ENCODE results near the gene GOLGA2. TPM values are rescaled to one million over a fixed set of nuclear protein-coding genes. Genes with fewer than 3 reads are reported as not detected.

GOLGA2 gene
- total and polyA plus RNA-seq, 4 experiments from 2014 or later: 1.4 to 82.4 (median 43.4) TPM

DNA sequence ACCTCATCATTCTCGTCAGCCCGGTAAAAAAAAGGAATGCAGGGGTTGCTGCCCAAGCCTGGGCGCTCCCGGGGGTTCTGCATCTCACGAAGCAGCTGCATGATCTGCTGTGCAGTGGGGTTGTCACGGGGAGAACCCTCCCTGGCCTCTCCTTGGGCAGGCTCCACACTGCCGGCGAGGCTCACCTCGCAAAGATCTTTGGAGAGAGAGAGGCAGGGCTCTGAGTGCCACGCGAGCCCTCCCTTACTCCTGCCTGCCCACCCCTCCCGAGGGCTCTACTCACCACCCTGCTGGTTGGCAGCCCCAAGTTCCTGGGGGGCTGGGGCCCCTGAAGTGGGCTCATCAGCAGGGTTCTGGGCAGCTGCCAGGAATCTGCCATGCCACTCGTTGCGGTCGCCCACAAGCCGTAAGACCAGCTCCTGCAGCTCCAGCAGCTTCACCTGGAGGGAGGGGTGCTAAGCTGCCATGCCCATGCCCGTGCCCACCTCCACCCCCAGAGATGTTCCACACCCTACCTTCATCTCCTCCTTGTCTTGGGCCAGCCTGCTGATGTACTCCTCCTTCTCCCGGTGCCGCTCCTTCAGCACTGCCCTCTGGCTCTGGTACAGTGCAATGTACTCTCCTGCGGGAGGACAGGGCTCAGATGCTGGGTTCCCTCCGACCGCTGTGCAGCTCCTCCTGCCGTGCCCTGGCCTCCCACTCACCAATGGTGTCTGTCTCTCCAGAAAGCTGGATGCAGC, 18.6 kb downstream of the GOLGA2 start:
- Mint-ChIP-seq H3K27me3 (no peaks in the 10 kb centered on the region), H3K4me3 (no peak overlapping the region), H3K9me3 (no peaks in the 10 kb centered on the region), H3K27ac (peak overlapping the region in 1 of 7 donors; percentile 57), H3K4me1 (peaks cover 0 to 8% (median under 1%) of the 10 kb centered on the region in 4 donors), H3K36me3 (peaks cover 33 to 35% of the 10 kb centered on the region in 2 donors)
- ChIA-PET POLR2A (ENCODE audit: partially characterized antibody) (no interaction called here), CTCF (ENCODE audit: partially characterized antibody) (no interaction called here)
- Histone ChIP-seq H3K9me3 (ENCODE audit: control insufficient read depth in 1 of 2, low read length in 2 of 2) (no peaks in the 10 kb centered on the region), H3K27ac (ENCODE audit: low read depth, low read length) (no peak overlapping the region), H3K4me3 (ENCODE audit: low read length in 2 of 2) (no peak overlapping the region), H3K4me1 (ENCODE audit: insufficient read depth, low read length) (no peaks in the 10 kb centered on the region), H3K36me3 (ENCODE audit: insufficient read depth, low read length) (peaks cover 48% of the 10 kb centered on the region), H3K27me3 (ENCODE audit: insufficient read depth, low read length) (no peaks in the 10 kb centered on the region)
- intact Hi-C loops (cut with micrococcal nuclease): no loop called here
- DNase-seq: peak in 1 of 5 donors; percentile 16

- no peaks in the 10 kb centered on the region for H3K27me3 ChIP-seq (ENCODE audit: insufficient read depth, low read length)
- H3K27ac ChIP-seq (ENCODE audit: low read depth, low read length): no peak overlapping the region
- intact Hi-C loops (cut with micrococcal nuclease): loop anchor here (1.0 kb wide), 1 partner anchor 86 kb away; no protein-coding TSS in a partner anchor
- peak; percentile 27 to 50 (median 46) for DNase-seq
- no peaks in the 10 kb centered on the region for H3K9me3 ChIP-seq (ENCODE audit: control insufficient read depth in 1 of 2, low read length in 2 of 2)
- Mint-ChIP-seq H3K4me3 (peak overlapping the region in 1 of 8 donors; percentile 39), H3K27me3 (no peaks in the 10 kb centered on the region), H3K4me1 (peaks cover 7 to 21% (median 10%) of the 10 kb centered on the region in 4 donors), H3K36me3 (peaks cover 15 to 19% of the 10 kb centered on the region in 2 donors), H3K27ac (peak overlapping the region in 2 of 7 donors; percentile 57 to 66), H3K9me3 (no peaks in the 10 kb centered on the region)
- peaks cover 16% of the 10 kb centered on the region for H3K4me1 ChIP-seq (ENCODE audit: insufficient read depth, low read length)
- ChIA-PET CTCF (ENCODE audit: partially characterized antibody) (interaction anchor here (0.7 to 1.7 kb wide), 13 partner anchors 8 to 116 kb away, joined by 3 to 6 read pairs (median 4); partner anchors contain the start of genes GOLGA2, SWI5 and URM1), POLR2A (ENCODE audit: partially characterized antibody) (interaction anchor here (0.8 kb wide), 1 partner anchor 13 kb away, joined by 3 read pairs; no protein-coding TSS in a partner anchor)
- peaks cover 28% of the 10 kb centered on the region for H3K36me3 ChIP-seq (ENCODE audit: insufficient read depth, low read length)
- no peak overlapping the region for H3K4me3 ChIP-seq (ENCODE audit: low read length in 2 of 2)
Observed at GRCh38 chr9:128254855-128255759, 20.7 kb downstream of the GOLGA2 start.

GRCh38 chr9:128254362-128254761, 21.4 kb downstream of the GOLGA2 start:
- intact Hi-C loops (cut with micrococcal nuclease): no loop called here
- no peaks in the 10 kb centered on the region for H3K9me3 Mint-ChIP-seq
- H3K9me3 ChIP-seq (ENCODE audit: control insufficient read depth in 1 of 2, low read length in 2 of 2): no peaks in the 10 kb centered on the region
- H3K4me3 ChIP-seq (ENCODE audit: low read length in 2 of 2): no peak overlapping the region
- H3K4me1 ChIP-seq (ENCODE audit: insufficient read depth, low read length): peaks cover 22% of the 10 kb centered on the region
- no peak overlapping the region for H3K27ac ChIP-seq (ENCODE audit: low read depth, low read length)
- CTCF ChIA-PET (ENCODE audit: partially characterized antibody): interaction anchor here (0.7 to 1.7 kb wide), 5 partner anchors 10 to 108 kb away, joined by 3 to 6 read pairs (median 4); no protein-coding TSS in a partner anchor
- peak in 1 of 5 donors; percentile 0 for DNase-seq
- no peak overlapping the region for H3K27ac Mint-ChIP-seq
- POLR2A ChIA-PET (ENCODE audit: partially characterized antibody): interaction anchor here (0.8 kb wide), 1 partner anchor 14 kb away, joined by 3 read pairs; no protein-coding TSS in a partner anchor
- peaks cover 20% of the 10 kb centered on the region for H3K36me3 ChIP-seq (ENCODE audit: insufficient read depth, low read length)
- peaks cover 13 to 17% of the 10 kb centered on the region in 2 donors for H3K36me3 Mint-ChIP-seq
- no peak overlapping the region for H3K4me3 Mint-ChIP-seq
- no peaks in the 10 kb centered on the region for H3K27me3 Mint-ChIP-seq
- peaks cover 7 to 28% (median 16%) of the 10 kb centered on the region in 4 donors for H3K4me1 Mint-ChIP-seq
- H3K27me3 ChIP-seq (ENCODE audit: insufficient read depth, low read length): no peaks in the 10 kb centered on the region

GRCh38 chr9:128253991-128254346, 21.8 kb downstream of the GOLGA2 start:
- intact Hi-C loops (cut with micrococcal nuclease): no loop called here
- H3K4me1 ChIP-seq (ENCODE audit: insufficient read depth, low read length): peaks cover 22% of the 10 kb centered on the region
- H3K27me3 ChIP-seq (ENCODE audit: insufficient read depth, low read length): no peaks in the 10 kb centered on the region
- no peaks in the 10 kb centered on the region for H3K9me3 ChIP-seq (ENCODE audit: control insufficient read depth in 1 of 2, low read length in 2 of 2)
- H3K36me3 ChIP-seq (ENCODE audit: insufficient read depth, low read length): peaks cover 16% of the 10 kb centered on the region
- no peak overlapping the region for H3K27ac ChIP-seq (ENCODE audit: low read depth, low read length)
- no peak overlapping the region for H3K27ac Mint-ChIP-seq
- no peaks in the 10 kb centered on the region for H3K27me3 Mint-ChIP-seq
- H3K9me3 Mint-ChIP-seq: no peaks in the 10 kb centered on the region
- no peak for DNase-seq
- H3K4me3 Mint-ChIP-seq: no peak overlapping the region
- H3K4me1 Mint-ChIP-seq: peaks cover 7 to 28% (median 16%) of the 10 kb centered on the region in 4 donors
- CTCF ChIA-PET (ENCODE audit: partially characterized antibody): interaction anchor here (1.5 to 1.7 kb wide), 2 partner anchors 20 to 31 kb away, joined by 4 to 6 read pairs; no protein-coding TSS in a partner anchor
- H3K4me3 ChIP-seq (ENCODE audit: low read length in 2 of 2): no peak overlapping the region
- POLR2A ChIA-PET (ENCODE audit: partially characterized antibody): no interaction called here
- H3K36me3 Mint-ChIP-seq: peaks cover 9 to 13% of the 10 kb centered on the region in 2 donors

GRCh38 chr9:128253140-128253990, 22.4 kb downstream of the GOLGA2 start:
- Histone ChIP-seq H3K9me3 (ENCODE audit: control insufficient read depth in 1 of 2, low read length in 2 of 2) (no peaks in the 10 kb centered on the region), H3K27ac (ENCODE audit: low read depth, low read length) (no peak overlapping the region), H3K36me3 (ENCODE audit: insufficient read depth, low read length) (peaks cover 12% of the 10 kb centered on the region), H3K4me1 (ENCODE audit: insufficient read depth, low read length) (peaks cover 22% of the 10 kb centered on the region), H3K4me3 (ENCODE audit: low read length in 2 of 2) (no peak overlapping the region), H3K27me3 (ENCODE audit: insufficient read depth, low read length) (no peaks in the 10 kb centered on the region)
- H3K36me3 Mint-ChIP-seq: peaks cover 6 to 8% of the 10 kb centered on the region in 2 donors
- H3K9me3 Mint-ChIP-seq: no peaks in the 10 kb centered on the region
- H3K27me3 Mint-ChIP-seq: no peaks in the 10 kb centered on the region
- peaks cover 7 to 28% (median 16%) of the 10 kb centered on the region in 4 donors for H3K4me1 Mint-ChIP-seq
- POLR2A ChIA-PET (ENCODE audit: partially characterized antibody): no interaction called here
- H3K27ac Mint-ChIP-seq: no peak overlapping the region
- intact Hi-C loops (cut with micrococcal nuclease): no loop called here
- CTCF ChIA-PET (ENCODE audit: partially characterized antibody): no interaction called here
- peak overlapping the region in 1 of 8 donors; percentile 17 for H3K4me3 Mint-ChIP-seq
- no peak for DNase-seq

DNA sequence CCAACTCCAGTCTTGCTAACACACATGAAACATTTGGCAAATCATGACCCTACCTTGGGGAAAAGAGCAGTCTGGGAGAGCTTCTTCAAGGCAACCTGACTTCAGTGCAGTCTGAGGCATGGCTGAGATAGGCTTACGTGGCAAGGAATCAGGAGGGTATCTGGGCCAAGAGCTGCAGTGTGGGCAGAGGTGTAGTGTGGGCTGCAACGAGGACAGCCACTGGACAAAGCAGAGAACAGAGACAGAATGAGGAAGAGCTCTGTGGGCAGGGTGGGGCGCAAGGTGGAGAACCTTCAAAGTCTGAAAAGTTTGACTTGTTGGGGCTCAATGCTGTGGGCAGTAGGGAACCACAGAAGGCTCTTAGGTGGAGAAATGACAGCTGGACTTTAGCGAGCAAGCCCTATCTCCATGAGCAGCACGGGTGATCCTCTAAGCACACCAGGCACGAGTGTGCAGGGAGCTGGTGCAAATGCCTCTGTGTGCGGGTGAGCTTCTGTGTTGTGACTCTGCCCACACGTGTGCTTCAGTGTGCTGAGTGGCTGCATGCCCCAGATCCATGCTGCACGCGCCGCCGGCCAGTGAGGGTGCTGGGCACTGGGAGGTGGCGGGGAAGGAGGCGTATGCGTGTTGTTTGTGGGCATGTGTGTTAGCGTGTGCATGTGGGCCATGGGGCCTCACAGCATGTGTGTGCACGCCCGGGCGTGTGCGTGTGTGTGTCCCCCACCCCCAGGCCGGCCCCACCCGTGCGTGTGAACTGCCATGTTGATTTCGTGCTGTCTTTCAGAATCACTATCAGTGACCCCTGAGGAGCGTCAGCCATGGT, 23.3 kb downstream of the GOLGA2 start:
- H3K9me3 ChIP-seq (ENCODE audit: control insufficient read depth in 1 of 2, low read length in 2 of 2): no peaks in the 10 kb centered on the region
- H3K27ac ChIP-seq (ENCODE audit: low read depth, low read length): no peak overlapping the region
- CTCF ChIA-PET (ENCODE audit: partially characterized antibody): no interaction called here
- POLR2A ChIA-PET (ENCODE audit: partially characterized antibody): no interaction called here
- Mint-ChIP-seq H3K4me3 (peak overlapping the region in 2 of 8 donors; percentile 17 to 27), H3K27ac (peak overlapping the region in 1 of 7 donors; percentile 19), H3K27me3 (no peaks in the 10 kb centered on the region), H3K36me3 (peaks cover 2 to 3% of the 10 kb centered on the region in 2 donors), H3K9me3 (no peaks in the 10 kb centered on the region), H3K4me1 (peaks cover 7 to 28% (median 16%) of the 10 kb centered on the region in 4 donors)
- no peak for DNase-seq
- intact Hi-C loops (cut with micrococcal nuclease): no loop called here
- H3K27me3 ChIP-seq (ENCODE audit: insufficient read depth, low read length): no peaks in the 10 kb centered on the region
- H3K4me3 ChIP-seq (ENCODE audit: low read length in 2 of 2): no peak overlapping the region
- peaks cover 4% of the 10 kb centered on the region for H3K36me3 ChIP-seq (ENCODE audit: insufficient read depth, low read length)
- H3K4me1 ChIP-seq (ENCODE audit: insufficient read depth, low read length): peaks cover 22% of the 10 kb centered on the region

Measured in CD4-positive, alpha-beta memory T cell (primary cell).